Measurements from ENCODE around the gene SLC22A23.

DNA sequence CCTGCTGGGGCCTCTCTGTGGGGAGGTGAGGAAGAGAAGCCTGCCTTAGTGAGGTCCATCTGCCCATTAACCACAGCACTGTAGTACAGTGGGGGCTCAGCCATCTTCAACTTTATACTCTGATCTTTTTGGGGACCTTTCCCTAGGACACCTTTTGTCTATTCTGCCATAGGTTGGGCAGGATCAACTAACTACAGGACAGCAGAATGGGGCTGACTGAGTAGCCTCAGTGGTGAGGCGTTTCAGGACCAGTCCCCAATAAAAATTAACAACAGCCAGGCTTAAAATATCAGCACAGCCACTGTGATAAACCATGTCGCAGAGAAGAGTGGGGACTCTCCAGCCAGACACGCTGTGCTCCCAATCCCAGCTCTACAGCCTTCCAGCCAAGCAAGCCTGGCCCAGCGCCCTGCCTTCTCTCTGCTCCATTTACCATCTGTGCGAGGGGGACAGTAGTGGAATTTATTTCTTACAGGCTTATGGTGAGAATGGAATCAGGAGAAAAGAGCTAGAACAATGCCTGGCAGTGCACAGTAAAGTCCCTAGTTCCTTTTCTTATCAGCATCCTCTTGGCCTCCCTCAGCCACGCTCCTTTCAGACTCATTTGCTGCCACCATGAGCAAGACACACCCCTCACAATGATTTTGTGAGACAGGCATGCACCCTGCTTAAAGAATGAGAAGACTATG lies 75.5 kb downstream of the SLC22A23 start:
- TF ChIP-seq CTCF (IDR thresholded peaks at IDR 0.05): no peak
- no peak for TF ChIP-seq POLR2A (IDR thresholded peaks at IDR 0.05)
